OCI-LY7 (cell line): ENCODE results near the gene C6orf52. TPM values are rescaled to one million over a fixed set of nuclear protein-coding genes. Genes with fewer than 3 reads are reported as not detected.

Experiments
- BruUV-seq: library from RNA; stranded (reverse); fragments of 400-500 nt; replicated peaks from 2 replicates; lab custom pipeline; 2021; lab: Mats Ljungman, UMichigan
- CTCF ChIA-PET: fragments of 300-600 bp; sonication (Branson Sonifier 250); formaldehyde crosslinking; loops from one replicate; lab custom pipeline; 2022; ENCODE audit warnings: antibody characterized with exemption; ENCODE audit not compliant: unreplicated experiment; lab: Charles Lee
- POLR2A ChIA-PET: fragments of 300-600 bp; sonication (Branson Sonifier 250); formaldehyde crosslinking; loops from one replicate; lab custom pipeline; 2022; ENCODE audit warnings: antibody characterized with exemption; lab: Charles Lee
- DNase-seq: peaks from one replicate; pipeline ENCODE4 v3.0.0-alpha.2; 2015; ENCODE audit warnings: low spot score
- H2AFZ ChIP-seq: fragments of 200-600 bp; sonication (generic), shearing (Covaris generic); 2 replicates; pipeline ENCODE4 v1.6.1; 2014; ENCODE audit warnings: mild to moderate bottlenecking, antibody characterized with exemption, low read length, moderate library complexity
- H3K27ac ChIP-seq: fragments of 200-600 bp; sonication (generic); 2 replicates; pipeline ENCODE4 v1.5.1; 2014; ENCODE audit warnings: mixed run types, low read depth, mild to moderate bottlenecking, moderate library complexity, low read length, inconsistent platforms; ENCODE audit not compliant: poor library complexity, severe bottlenecking
- H3K36me3 ChIP-seq: fragments of 200-600 bp; sonication (generic); 2 replicates; pipeline ENCODE4 v1.6.1; 2014; ENCODE audit warnings: mild to moderate bottlenecking, antibody characterized with exemption, low read length, moderate library complexity, mixed read lengths; ENCODE audit not compliant: insufficient read depth
- H3K4me1 ChIP-seq: fragments of 200-600 bp; sonication (generic); 2 replicates; pipeline ENCODE4 v1.5.1; 2014; ENCODE audit warnings: mild to moderate bottlenecking, low read length; ENCODE audit not compliant: insufficient read depth, poor library complexity, severe bottlenecking
- H3K4me2 ChIP-seq: fragments of 200-600 bp; sonication (generic); 2 replicates; pipeline ENCODE4 v1.6.1; 2014; ENCODE audit warnings: mild to moderate bottlenecking, low read length
- H3K4me3 ChIP-seq: fragments of 200-600 bp; sonication (generic); 2 replicates; pipeline ENCODE4 v1.5.1; 2014; ENCODE audit warnings: mild to moderate bottlenecking, low read depth, low read length; ENCODE audit not compliant: poor library complexity, severe bottlenecking
- H3K79me2 ChIP-seq: fragments of 200-600 bp; sonication (generic); 2 replicates; pipeline ENCODE4 v1.6.1; 2016; ENCODE audit warnings: low read depth, mild to moderate bottlenecking, low read length, moderate library complexity, mixed read lengths; ENCODE audit not compliant: insufficient read depth
- H3K9me2 ChIP-seq: fragments of 200-600 bp; sonication (generic); 2 replicates; pipeline ENCODE4 v1.6.1; 2016; ENCODE audit warnings: mild to moderate bottlenecking, low read length, mixed read lengths; ENCODE audit not compliant: insufficient read depth
- H3K9me3 ChIP-seq: fragments of 200-600 bp; sonication (generic); 2 replicates; pipeline ENCODE4 v1.6.1; 2014; ENCODE audit warnings: mild to moderate bottlenecking, mixed run types, low read length, mixed read lengths
- H4K20me1 ChIP-seq: fragments of 200-600 bp; sonication (generic); 2 replicates; pipeline ENCODE4 v1.6.1; 2014; ENCODE audit warnings: mild to moderate bottlenecking, antibody characterized with exemption, low read length, moderate library complexity, mixed read lengths; ENCODE audit not compliant: insufficient read depth
- CTCF ChIP-seq: fragments of 200-600 bp; sonication (generic); conservative IDR thresholded peaks from 2 replicates; pipeline ENCODE4 v1.5.1; 2014; ENCODE audit warnings: mild to moderate bottlenecking, antibody characterized with exemption, low read length, moderate library complexity, mixed read lengths
- EZH2phosphoT487 ChIP-seq: fragments of 200-600 bp; sonication (generic); IDR thresholded peaks from 2 replicates; pipeline ENCODE4 v1.6.1; 2018; ENCODE audit warnings: low read depth, borderline replicate concordance, mild to moderate bottlenecking, mixed run types, antibody characterized with exemption, low read length, moderate library complexity, mixed read lengths
- intact Hi-C: fragments of 100-400 bp; cut with micrococcal nuclease; formaldehyde crosslinking; loops from one replicate; pipeline ENCODE4 v1.10.0; 2022; ENCODE audit not compliant: unreplicated experiment
- total RNA-seq, 2 experiments: library from RNA; depleted of rRNA in 1 of 2; stranded (reverse); fragments of >200 nt in 1 of 2; shearing (Covaris generic) in 1 of 2; gene quantifications; 2 replicates each; pipeline ENCODE4 v1.2.3, GENCODE V29; 2014 to 2022

C6orf52 gene
- total RNA-seq, 2 experiments from 2014 or later: 0.66 TPM; not detected in 1

DNA sequence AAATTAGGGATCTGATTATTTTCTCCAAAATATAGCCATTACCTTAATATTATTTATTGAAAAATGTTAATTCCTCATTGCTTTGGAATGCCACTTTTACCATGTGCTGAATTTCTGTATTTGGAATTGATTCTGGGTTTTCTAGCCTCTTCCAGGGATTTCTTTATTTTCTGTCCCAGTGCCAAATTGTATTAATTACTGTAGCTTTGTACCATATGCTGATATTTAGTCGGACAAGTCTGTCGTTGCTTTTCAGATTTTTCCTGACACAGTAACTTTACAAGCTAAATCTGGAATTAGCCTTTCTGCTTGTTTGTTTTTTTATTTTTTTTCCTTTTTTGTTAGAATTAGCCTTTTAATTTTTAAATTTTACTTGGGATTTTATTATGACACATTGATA lies 42.3 kb upstream of the C6orf52 start:
- CTCF ChIA-PET: no interaction called here

GRCh38 chr6:10733863-10734262 lies 39.4 kb upstream of the C6orf52 start:
- H4K20me1 ChIP-seq: no peaks in the 10 kb centered on the region
- H3K79me2 ChIP-seq: no peaks in the 10 kb centered on the region
- no peaks in the 10 kb centered on the region for H3K9me3 ChIP-seq
- H3K9me2 ChIP-seq: no peaks in the 10 kb centered on the region
- DNase-seq: no peak
- no peaks in the 10 kb centered on the region for H3K4me1 ChIP-seq
- BruUV-seq: no TSS peak
- intact Hi-C loops: no loop called here
- H3K4me3 ChIP-seq: no peak overlapping the region
- POLR2A ChIA-PET: no interaction called here
- CTCF ChIA-PET: no interaction called here
- H3K27ac ChIP-seq: no peak overlapping the region
- no peak overlapping the region for H3K4me2 ChIP-seq
- TF ChIP-seq EZH2phosphoT487 (no peak), CTCF (no peak)
- H2AFZ ChIP-seq: no peak overlapping the region
- H3K36me3 ChIP-seq: no peaks in the 10 kb centered on the region

More for the DNA sequence above, 42.3 kb upstream of the C6orf52 start:
- H3K4me1 ChIP-seq: no peaks in the 10 kb centered on the region
- H3K4me3 ChIP-seq: no peak overlapping the region
- H3K79me2 ChIP-seq: no peaks in the 10 kb centered on the region
- H3K9me3 ChIP-seq: no peaks in the 10 kb centered on the region
- no peak overlapping the region for H3K27ac ChIP-seq
- intact Hi-C loops: no loop called here
- BruUV-seq: no TSS peak
- no peak overlapping the region for H3K4me2 ChIP-seq
- no peaks in the 10 kb centered on the region for H3K9me2 ChIP-seq
- no peak overlapping the region for H2AFZ ChIP-seq
- H4K20me1 ChIP-seq: no peaks in the 10 kb centered on the region
- TF ChIP-seq EZH2phosphoT487 (no peak), CTCF (no peak)
- POLR2A ChIA-PET: interaction anchor here (0.6 to 1.1 kb wide), 5 partner anchors 10 to 967 kb away, joined by 3 to 5 read pairs (median 3); no protein-coding TSS in a partner anchor
- DNase-seq: no peak
- no peaks in the 10 kb centered on the region for H3K36me3 ChIP-seq

DNA sequence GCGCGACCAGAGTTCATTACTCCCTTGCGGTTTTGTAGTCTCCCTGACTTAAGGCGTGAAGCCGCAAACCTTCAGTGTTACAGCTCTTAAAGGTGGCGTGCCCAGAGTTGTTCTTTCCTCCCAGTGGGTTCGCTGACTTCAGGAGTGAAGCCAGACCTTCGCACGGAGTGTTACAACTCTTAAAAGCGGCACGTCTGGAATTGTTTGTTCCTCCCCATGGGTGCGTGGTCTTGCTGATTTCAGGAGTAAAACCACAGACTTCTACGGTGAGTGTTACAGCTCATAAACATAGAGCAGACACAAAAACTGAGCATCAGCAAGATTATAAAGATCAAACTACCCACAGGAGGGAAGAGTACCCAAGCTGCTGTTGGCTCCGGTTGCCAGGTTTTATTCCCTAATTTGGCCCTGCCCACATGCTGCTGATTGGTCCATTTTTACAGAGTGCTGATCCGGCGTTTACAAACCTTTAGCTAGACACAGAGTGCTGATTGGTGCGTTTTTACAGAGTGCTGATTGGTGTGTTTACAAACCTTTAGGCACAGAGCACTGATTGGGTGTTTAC lies 38.8 kb upstream of the C6orf52 start:
- ChIA-PET CTCF (interaction anchor here (0.6 kb wide), 1 partner anchor 226 kb away, joined by 3 read pairs; no protein-coding TSS in a partner anchor), POLR2A (interaction anchor here (1.0 to 1.1 kb wide), 2 partner anchors 9 to 222 kb away, joined by 3 read pairs; no protein-coding TSS in a partner anchor)
- Histone ChIP-seq H3K27ac (no peak overlapping the region), H4K20me1 (no peaks in the 10 kb centered on the region), H3K9me2 (no peaks in the 10 kb centered on the region), H3K79me2 (no peaks in the 10 kb centered on the region), H3K9me3 (no peaks in the 10 kb centered on the region), H3K36me3 (no peaks in the 10 kb centered on the region), H3K4me2 (no peak overlapping the region), H3K4me3 (no peak overlapping the region), H3K4me1 (no peaks in the 10 kb centered on the region), H2AFZ (no peak overlapping the region)
- no peak for TF ChIP-seq EZH2phosphoT487
- no peak for TF ChIP-seq CTCF
- no TSS peak for BruUV-seq
- intact Hi-C loops: no loop called here
- no peak for DNase-seq
